SK-N-SH (cell line): ENCODE results near the gene MARCHF10. TPM values are rescaled to one million over a fixed set of nuclear protein-coding genes. Genes with fewer than 3 reads are reported as not detected.

Experiments used
- CTCF ChIA-PET: fragments of 300-600, 350-600 bp; formaldehyde crosslinking; extraction: SDS; loops from one replicate; lab custom pipeline; 2021; lab: Yijun Ruan, JAX
- POLR2A ChIA-PET: fragments of 350-600 bp; sonication (Branson Sonifier 250); formaldehyde crosslinking; extraction: SDS; loops from one replicate; lab custom pipeline; 2020; ENCODE audit warnings: antibody characterized with exemption, inconsistent platforms; lab: Yijun Ruan, JAX
- DNase-seq: peaks from one replicate; pipeline ENCODE4 v3.0.0; 2012
- H2AFZ ChIP-seq: fragments of 200-600 bp; sonication (generic); 2 replicates; pipeline ENCODE4 v1.8.1; 2016; ENCODE audit warnings: antibody characterized with exemption, mild to moderate bottlenecking, low read depth
- H3F3A ChIP-seq: fragments of 200-600 bp; sonication (generic); replicated peaks from 2 replicates; pipeline ENCODE3; 2016; ENCODE audit warnings: antibody characterized with exemption, mild to moderate bottlenecking; ENCODE audit not compliant: insufficient read depth
- H3K27ac ChIP-seq, 2 experiments: fragments of 200-500 bp in 1 of 2; fragments of 200-600 bp in 1 of 2; sonication (Bioruptor generic) in 1 of 2; sonication (generic), shearing (Covaris generic) in 1 of 2; 2 replicates each; pipeline versions ENCODE4 v1.5.1 to v1.6.1; 2014 to 2016; ENCODE audit warnings: low read depth in 2 of 2, inconsistent platforms in 1 of 2, low read length in 1 of 2, mild to moderate bottlenecking in 1 of 2, mixed read lengths in 1 of 2
- H3K27me3 ChIP-seq: fragments of 200-600 bp; sonication (generic), shearing (Covaris generic); 2 replicates; pipeline ENCODE4 v1.6.1; 2016; ENCODE audit warnings: mixed run types; ENCODE audit not compliant: insufficient read depth
- H3K36me3 ChIP-seq, 2 experiments: fragments of 200-500 bp in 1 of 2; fragments of 200-600 bp in 1 of 2; sonication (Bioruptor generic) in 1 of 2; sonication (generic) in 1 of 2; replicated peaks in 1 of 2; 2 replicates each; pipeline versions ENCODE3 to v1.5.1; 2014 to 2016; ENCODE audit warnings: low read length in 1 of 2, mild to moderate bottlenecking in 1 of 2; ENCODE audit not compliant: insufficient read depth in 2 of 2, control insufficient read depth in 1 of 2
- H3K4me1 ChIP-seq, 2 experiments: fragments of 200-500 bp in 1 of 2; fragments of 200-600 bp in 1 of 2; sonication (Bioruptor generic) in 1 of 2; sonication (generic), shearing (Covaris generic) in 1 of 2; 2 replicates each; pipeline versions ENCODE4 v1.5.1 to v1.6.1; 2014 to 2016; ENCODE audit warnings: low read depth in 1 of 2, low read length in 1 of 2, mixed run types in 1 of 2; ENCODE audit not compliant: insufficient read depth in 2 of 2, control insufficient read depth in 1 of 2
- H3K4me2 ChIP-seq: fragments of 200-600 bp; sonication (generic), shearing (Covaris generic); 2 replicates; pipeline ENCODE4 v1.6.1; 2017; ENCODE audit warnings: mixed run types
- H3K4me3 ChIP-seq, 2 experiments: fragments of 200-500 bp in 1 of 2; fragments of 200-600 bp in 1 of 2; sonication (Bioruptor generic) in 1 of 2; sonication (generic), shearing (Covaris generic) in 1 of 2; 2 replicates each; pipeline versions ENCODE4 v1.5.1 to v1.8.1; 2014 to 2016; ENCODE audit warnings: low read depth in 2 of 2, inconsistent platforms in 1 of 2, low read length in 1 of 2, mild to moderate bottlenecking in 1 of 2, mixed read lengths in 1 of 2, moderate library complexity in 1 of 2
- H3K79me2 ChIP-seq: fragments of 200-600 bp; sonication (generic); 2 replicates; pipeline ENCODE4 v1.8.1; 2017; ENCODE audit warnings: mild to moderate bottlenecking; ENCODE audit not compliant: insufficient read depth
- H3K9ac ChIP-seq: fragments of 200-600 bp; sonication (generic); 2 replicates; pipeline ENCODE4 v1.6.1; 2017; ENCODE audit warnings: mixed run types
- H3K9me2 ChIP-seq: fragments of 200-600 bp; sonication (generic); 2 replicates; pipeline ENCODE4 v1.6.1; 2017; ENCODE audit warnings: mixed run types
- H3K9me3 ChIP-seq: fragments of 200-600 bp; sonication (generic); 2 replicates; pipeline ENCODE4 v1.6.1; 2017; ENCODE audit warnings: mixed run types, mild to moderate bottlenecking, moderate library complexity
- H4K20me1 ChIP-seq: fragments of 200-600 bp; sonication (generic); 2 replicates; pipeline ENCODE4 v1.6.1; 2017; ENCODE audit warnings: mild to moderate bottlenecking, mixed run types; ENCODE audit not compliant: insufficient read depth
- EZH2phosphoT487 ChIP-seq: fragments of 200-600 bp; sonication (generic); IDR thresholded peaks from 2 replicates; pipeline ENCODE4 v1.6.1; 2017; ENCODE audit warnings: low read depth, mixed run types, mild to moderate bottlenecking, antibody characterized with exemption, moderate library complexity, borderline replicate concordance
- FOXM1 ChIP-seq: IDR thresholded peaks from 2 replicates; pipeline ENCODE4 v1.4.0; 2012; ENCODE audit warnings: low read depth, mild to moderate bottlenecking
- GABPA ChIP-seq: IDR thresholded peaks from 2 replicates; pipeline ENCODE4 v1.4.0; 2012; ENCODE audit warnings: low read depth, mild to moderate bottlenecking
- MEF2A ChIP-seq: IDR thresholded peaks from 2 replicates; pipeline ENCODE4 v1.4.0; 2012; ENCODE audit warnings: low read depth, borderline replicate concordance
- MXI1 ChIP-seq: IDR thresholded peaks from 2 replicates; pipeline ENCODE4 v1.6.1; 2012; ENCODE audit warnings: mild to moderate bottlenecking, low read depth, low read length, improper control_type of control experiment
- NFIC ChIP-seq: IDR thresholded peaks from 2 replicates; pipeline ENCODE4 v1.4.0; 2012; ENCODE audit warnings: borderline replicate concordance
- POLR2AphosphoS5 ChIP-seq: IDR thresholded peaks from 2 replicates; pipeline ENCODE4 v1.6.1; 2012; ENCODE audit warnings: low read depth, low read length
- RCOR1 ChIP-seq: fragments of 150-350 bp; IDR thresholded peaks from 2 replicates; pipeline ENCODE4 v1.6.1; 2017; ENCODE audit warnings: antibody characterized with exemption, low read length
- SMC3 ChIP-seq: IDR thresholded peaks from 2 replicates; pipeline ENCODE4 v1.6.1; 2012; ENCODE audit warnings: low read depth, low read length, improper control_type of control experiment
- TEAD4 ChIP-seq: IDR thresholded peaks from 2 replicates; pipeline ENCODE4 v1.4.0; 2012; ENCODE audit warnings: mild to moderate bottlenecking, borderline replicate concordance; ENCODE audit not compliant: insufficient read depth
- WGBS: methylation state at CpG from one replicate; pipeline ENCODE4 v1.1.6; 2017; ENCODE audit warnings: low lambda C conversion rate; 5-methylcytosine and 5-hydroxymethylcytosine counted together
- polyA plus RNA-seq, 3 experiments: library from polyadenylated mRNA; depleted of rRNA; stranded (reverse); fragments of >200 nt; gene quantifications; 2 replicates each; pipeline ENCODE4 v1.2.3, GENCODE V29; 2012
- TF ChIP-seq, protein P1 (sequence below): fragments of 200-600 bp; sonication (generic); IDR thresholded peaks from 2 replicates; pipeline ENCODE4 v1.6.1; 2017; ENCODE audit warnings: antibody characterized with exemption, mild to moderate bottlenecking, moderate library complexity
- TF ChIP-seq, protein P2 (sequence below): IDR thresholded peaks from 2 replicates; pipeline ENCODE4 v1.4.0; 2012; ENCODE audit warnings: low read depth, borderline replicate concordance

The MARCHF10 gene
- polyA plus RNA-seq, 1 of the 3 experiments (the other 2 are of a cell fraction) = 0.16 TPM

DNA sequence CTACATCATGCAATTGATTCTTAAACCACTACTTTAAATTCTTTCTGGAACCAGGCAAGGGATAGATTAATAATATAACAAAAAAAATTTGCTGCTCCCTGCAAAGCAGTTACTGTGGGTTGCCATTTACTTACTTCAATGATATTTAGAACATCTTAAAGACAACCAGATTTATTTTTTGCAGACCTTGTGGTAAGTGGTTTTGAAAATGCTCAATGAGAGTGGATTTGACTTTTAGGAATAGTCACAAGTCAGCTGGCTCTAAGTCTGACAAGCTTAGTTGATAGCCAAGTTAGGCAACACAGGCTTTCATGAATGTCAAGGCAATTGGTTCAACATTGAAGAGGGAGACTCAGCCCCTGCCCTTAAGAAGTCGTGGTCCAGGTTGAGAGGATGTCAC lies 11.8 kb downstream of the MARCHF10 start:
- Histone ChIP-seq H4K20me1 (no peaks in the 10 kb centered on the region), H3K9me2 (no peaks in the 10 kb centered on the region), H3K79me2 (no peaks in the 10 kb centered on the region), H3F3A (peaks cover 11% of the 10 kb centered on the region), H3K4me2 (no peak overlapping the region), H3K4me1 (no peaks in the 10 kb centered on the region), H3K4me3 (no peak overlapping the region), H3K9me3 (no peaks in the 10 kb centered on the region), H2AFZ (no peak overlapping the region), H3K27me3 (no peaks in the 10 kb centered on the region), H3K9ac (no peak overlapping the region), H3K27ac (no peak overlapping the region), H3K36me3 (no peaks in the 10 kb centered on the region)
- DNase-seq = no peak
- TF ChIP-seq EZH2phosphoT487 (no peak), SMC3 (no peak), TEAD4 (no peak), FOXM1 (no peak), MXI1 (no peak)
- TF ChIP-seq, protein P1, sequence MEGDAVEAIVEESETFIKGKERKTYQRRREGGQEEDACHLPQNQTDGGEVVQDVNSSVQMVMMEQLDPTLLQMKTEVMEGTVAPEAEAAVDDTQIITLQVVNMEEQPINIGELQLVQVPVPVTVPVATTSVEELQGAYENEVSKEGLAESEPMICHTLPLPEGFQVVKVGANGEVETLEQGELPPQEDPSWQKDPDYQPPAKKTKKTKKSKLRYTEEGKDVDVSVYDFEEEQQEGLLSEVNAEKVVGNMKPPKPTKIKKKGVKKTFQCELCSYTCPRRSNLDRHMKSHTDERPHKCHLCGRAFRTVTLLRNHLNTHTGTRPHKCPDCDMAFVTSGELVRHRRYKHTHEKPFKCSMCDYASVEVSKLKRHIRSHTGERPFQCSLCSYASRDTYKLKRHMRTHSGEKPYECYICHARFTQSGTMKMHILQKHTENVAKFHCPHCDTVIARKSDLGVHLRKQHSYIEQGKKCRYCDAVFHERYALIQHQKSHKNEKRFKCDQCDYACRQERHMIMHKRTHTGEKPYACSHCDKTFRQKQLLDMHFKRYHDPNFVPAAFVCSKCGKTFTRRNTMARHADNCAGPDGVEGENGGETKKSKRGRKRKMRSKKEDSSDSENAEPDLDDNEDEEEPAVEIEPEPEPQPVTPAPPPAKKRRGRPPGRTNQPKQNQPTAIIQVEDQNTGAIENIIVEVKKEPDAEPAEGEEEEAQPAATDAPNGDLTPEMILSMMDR = no peak
- 100% methylated on average over 1 of the region's 1 CpG for WGBS
- ChIA-PET CTCF (interaction anchor here (1.2 kb wide), 1 partner anchor 17 kb away, joined by 4 read pairs; no protein-coding TSS in a partner anchor), POLR2A (interaction anchor here (0.6 kb wide), 1 partner anchor 30 kb away, joined by 4 read pairs; no protein-coding TSS in a partner anchor)

DNA sequence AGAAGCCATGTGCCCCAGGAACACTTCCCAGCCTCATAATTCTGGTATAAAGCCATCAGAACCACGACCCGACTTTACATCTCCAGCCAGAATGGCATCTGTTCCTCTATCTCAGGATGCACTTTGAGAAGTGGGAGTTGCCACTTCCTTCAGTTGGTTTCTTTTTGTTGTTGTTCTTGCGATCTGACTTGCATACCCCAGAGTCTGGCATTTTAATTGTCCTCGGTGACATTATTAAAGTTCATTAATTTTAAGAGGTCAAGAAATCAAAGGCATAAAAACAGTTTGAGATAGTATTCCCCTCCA lies 13.5 kb downstream of the MARCHF10 start:
- H3K4me3 ChIP-seq = no peak overlapping the region
- H3K9ac ChIP-seq = no peak overlapping the region
- H3K27ac ChIP-seq = no peak overlapping the region
- no peak overlapping the region for H3K4me2 ChIP-seq
- WGBS = 79% methylated on average over 4 of the region's 4 CpGs
- no peaks in the 10 kb centered on the region for H3K9me2 ChIP-seq
- no peak for TF ChIP-seq EZH2phosphoT487
- no peak for TF ChIP-seq MEF2A
- no peak for TF ChIP-seq GABPA
- no peak for TF ChIP-seq RCOR1
- TF ChIP-seq, protein P2, sequence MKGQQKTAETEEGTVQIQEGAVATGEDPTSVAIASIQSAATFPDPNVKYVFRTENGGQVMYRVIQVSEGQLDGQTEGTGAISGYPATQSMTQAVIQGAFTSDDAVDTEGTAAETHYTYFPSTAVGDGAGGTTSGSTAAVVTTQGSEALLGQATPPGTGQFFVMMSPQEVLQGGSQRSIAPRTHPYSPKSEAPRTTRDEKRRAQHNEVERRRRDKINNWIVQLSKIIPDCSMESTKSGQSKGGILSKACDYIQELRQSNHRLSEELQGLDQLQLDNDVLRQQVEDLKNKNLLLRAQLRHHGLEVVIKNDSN = no peak
- TF ChIP-seq POLR2AphosphoS5 = no peak
- TF ChIP-seq TEAD4 = no peak
- no peak for TF ChIP-seq MXI1
- no peak for TF ChIP-seq NFIC
- H4K20me1 ChIP-seq = no peaks in the 10 kb centered on the region
- H3K36me3 ChIP-seq = no peaks in the 10 kb centered on the region
- H3K4me1 ChIP-seq = peaks cover 0 to 12% of the 10 kb centered on the region in 2 experiments; a peak in 2 of 4 replicates
- H3F3A ChIP-seq = peaks cover 28% of the 10 kb centered on the region
- H3K79me2 ChIP-seq = no peaks in the 10 kb centered on the region
- no peak overlapping the region for H2AFZ ChIP-seq
- no peaks in the 10 kb centered on the region for H3K9me3 ChIP-seq
- CTCF ChIA-PET = interaction anchor here (1.6 kb wide), 1 partner anchor 28 kb away, joined by 5 read pairs; no protein-coding TSS in a partner anchor
- no peak for DNase-seq
- POLR2A ChIA-PET = no interaction called here
- no peaks in the 10 kb centered on the region for H3K27me3 ChIP-seq
